Fibroblast of pulmonary artery (primary cell): ENCODE measurements around the gene CDKN1C.

ENCODE experiments used
- DNase-seq: peaks from one replicate; pipeline ENCODE4 v3.0.0-alpha.2; 2010; ENCODE audit warnings: low read depth
- H3K4me3 ChIP-seq: replicated peaks from 2 replicates; pipeline ENCODE4 v1.5.1; 2011; ENCODE audit warnings: low read depth, mild to moderate bottlenecking, control low read depth, low read length, moderate library complexity
- TF ChIP-seq, protein P1 (sequence below): IDR thresholded peaks from 2 replicates; pipeline ENCODE4 v1.5.1; 2011; ENCODE audit warnings: mild to moderate bottlenecking, control low read depth, low read length, inconsistent platforms; ENCODE audit errors: missing control alignments

The CDKN1C gene

DNA sequence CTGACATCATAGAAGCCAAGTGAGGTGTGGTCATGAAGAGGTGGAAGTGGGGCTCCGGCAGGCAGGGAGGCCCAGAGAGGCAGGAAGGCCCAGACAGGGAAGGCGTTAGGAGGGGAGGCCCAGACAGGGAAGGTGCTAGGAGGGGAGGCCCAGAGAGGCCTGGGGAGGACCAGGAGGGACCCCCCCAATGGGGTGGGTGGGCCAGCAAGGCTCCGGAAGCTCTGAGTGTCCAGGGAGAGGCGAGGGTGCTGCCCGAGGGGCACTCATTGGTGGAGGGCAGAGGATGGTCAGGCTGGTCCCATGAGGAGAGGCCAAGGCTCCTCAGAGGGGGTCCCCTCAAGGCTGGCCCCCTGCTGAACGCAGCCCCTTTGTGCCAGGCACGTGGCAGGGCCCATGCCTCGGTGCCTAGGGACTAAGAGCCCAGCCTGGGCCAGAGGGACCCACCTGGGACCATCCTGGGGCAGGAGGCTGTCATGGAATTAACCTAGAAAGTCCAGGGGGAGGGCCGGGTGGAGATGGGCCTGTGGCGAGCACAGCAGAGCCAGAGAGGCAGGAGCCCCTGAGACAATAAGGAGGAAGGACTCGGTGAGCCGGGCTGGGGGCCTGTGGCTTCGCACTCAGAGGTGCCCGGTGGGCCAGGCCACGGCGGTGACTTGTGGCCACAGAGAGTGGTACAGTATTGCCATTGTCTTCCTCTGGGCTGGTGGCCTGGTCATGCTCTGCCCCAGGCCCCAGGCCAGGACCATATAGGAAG is 31.5 kb upstream of the CDKN1C start:
- TF ChIP-seq, protein P1, sequence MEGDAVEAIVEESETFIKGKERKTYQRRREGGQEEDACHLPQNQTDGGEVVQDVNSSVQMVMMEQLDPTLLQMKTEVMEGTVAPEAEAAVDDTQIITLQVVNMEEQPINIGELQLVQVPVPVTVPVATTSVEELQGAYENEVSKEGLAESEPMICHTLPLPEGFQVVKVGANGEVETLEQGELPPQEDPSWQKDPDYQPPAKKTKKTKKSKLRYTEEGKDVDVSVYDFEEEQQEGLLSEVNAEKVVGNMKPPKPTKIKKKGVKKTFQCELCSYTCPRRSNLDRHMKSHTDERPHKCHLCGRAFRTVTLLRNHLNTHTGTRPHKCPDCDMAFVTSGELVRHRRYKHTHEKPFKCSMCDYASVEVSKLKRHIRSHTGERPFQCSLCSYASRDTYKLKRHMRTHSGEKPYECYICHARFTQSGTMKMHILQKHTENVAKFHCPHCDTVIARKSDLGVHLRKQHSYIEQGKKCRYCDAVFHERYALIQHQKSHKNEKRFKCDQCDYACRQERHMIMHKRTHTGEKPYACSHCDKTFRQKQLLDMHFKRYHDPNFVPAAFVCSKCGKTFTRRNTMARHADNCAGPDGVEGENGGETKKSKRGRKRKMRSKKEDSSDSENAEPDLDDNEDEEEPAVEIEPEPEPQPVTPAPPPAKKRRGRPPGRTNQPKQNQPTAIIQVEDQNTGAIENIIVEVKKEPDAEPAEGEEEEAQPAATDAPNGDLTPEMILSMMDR, result no peak
- H3K4me3 ChIP-seq, result no peak overlapping the region
- DNase-seq, result no peak

DNA sequence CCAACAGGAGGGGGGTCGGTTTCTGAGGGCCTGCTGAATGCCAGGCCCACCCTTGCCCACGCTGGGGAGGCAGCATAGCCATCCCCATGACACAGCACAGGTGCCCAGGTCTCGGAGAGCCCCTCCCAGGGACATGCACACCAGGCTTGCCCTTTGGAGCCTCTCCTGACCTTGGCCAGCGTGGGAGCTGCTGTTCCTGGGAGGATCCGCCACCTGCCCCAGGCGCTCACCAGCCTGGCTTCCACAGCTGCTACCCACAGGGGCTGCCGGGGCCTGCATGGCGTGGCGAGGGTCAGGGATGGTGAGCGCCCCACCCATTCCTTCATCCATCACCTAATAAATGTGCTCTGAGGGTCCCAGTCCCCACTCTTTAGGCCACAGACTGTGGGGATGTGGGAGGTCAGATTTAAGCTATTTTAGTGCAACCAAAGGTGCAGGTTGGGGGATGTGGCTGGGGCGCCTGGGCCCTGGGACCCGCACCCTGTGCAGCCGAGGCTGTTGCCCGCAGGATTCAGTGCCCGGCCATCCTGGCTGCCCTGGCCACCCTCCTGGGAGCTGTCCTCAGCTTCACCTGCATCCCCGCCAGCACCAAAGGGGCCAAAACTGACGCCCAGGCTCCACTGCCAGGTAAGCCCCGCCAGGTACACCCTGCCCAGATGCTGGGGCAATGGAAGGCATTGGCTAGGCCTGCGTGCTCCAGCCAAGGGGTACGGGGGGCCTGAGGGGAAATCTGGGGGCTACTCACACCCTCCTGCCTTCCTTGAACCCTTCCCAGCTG is 30.7 kb upstream of the CDKN1C start:
- no peak overlapping the region for H3K4me3 ChIP-seq
- TF ChIP-seq, protein P1, result no peak
- no peak for DNase-seq

DNA sequence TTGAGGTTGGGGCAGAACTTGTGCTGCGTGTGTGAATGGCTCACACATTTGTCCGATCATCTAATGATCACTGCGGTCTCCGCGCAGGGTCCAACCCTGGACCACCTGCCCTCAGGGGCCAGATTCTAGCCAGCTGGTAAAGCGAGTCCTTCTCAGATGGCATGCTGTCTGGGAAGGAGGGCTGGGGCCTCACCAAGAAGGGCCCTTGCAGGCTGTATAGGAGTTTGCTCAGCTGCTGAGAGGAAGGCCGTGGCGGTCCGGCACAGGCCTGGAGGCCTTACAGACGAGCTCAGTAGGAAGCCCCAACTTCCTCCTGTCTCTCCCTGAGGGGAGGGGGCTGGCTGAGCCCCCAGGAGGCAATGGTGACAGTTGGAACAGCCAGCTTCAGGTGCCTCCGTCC is 29.9 kb upstream of the CDKN1C start:
- H3K4me3 ChIP-seq, result no peak overlapping the region
- TF ChIP-seq, protein P1, result no peak
- no peak for DNase-seq

DNA sequence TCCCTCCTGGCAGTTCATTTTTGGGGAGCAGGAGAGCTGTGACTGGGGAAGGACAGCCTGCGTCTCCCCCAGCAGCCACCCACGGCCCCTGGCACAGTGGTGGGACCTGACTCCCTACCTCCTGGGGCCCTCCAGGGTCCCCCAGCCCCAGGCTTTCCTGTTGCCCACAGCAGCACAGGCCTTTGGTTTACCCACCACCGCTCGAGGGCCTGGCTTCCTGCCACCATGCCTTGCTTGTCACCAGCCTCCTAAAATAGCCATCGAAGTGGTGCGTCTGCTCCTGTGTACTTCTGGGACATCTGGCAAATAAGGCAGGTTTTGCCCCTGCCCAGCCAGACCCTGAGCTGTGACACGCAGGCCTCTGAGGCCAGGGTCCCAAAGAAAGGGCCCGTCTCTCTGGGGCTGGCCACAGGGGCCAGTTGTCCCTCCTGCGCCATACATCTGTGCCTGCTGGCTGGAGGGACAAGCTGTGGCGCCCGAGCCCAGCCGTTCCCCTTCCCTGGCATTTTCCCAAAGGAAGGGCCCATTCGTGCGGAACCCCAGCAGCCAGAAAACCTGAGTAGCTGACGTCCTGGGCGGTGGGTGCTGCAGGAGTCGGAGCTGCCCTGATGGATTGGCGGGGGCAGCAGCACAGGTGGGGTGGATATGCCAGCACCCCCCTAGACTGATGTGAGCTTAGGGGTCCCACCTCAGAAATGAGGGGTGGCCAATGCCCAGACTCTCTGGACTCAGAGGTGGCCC is 29.1 kb upstream of the CDKN1C start:
- DNase-seq, result no peak
- no peak overlapping the region for H3K4me3 ChIP-seq
- TF ChIP-seq, protein P1, result no peak

DNA sequence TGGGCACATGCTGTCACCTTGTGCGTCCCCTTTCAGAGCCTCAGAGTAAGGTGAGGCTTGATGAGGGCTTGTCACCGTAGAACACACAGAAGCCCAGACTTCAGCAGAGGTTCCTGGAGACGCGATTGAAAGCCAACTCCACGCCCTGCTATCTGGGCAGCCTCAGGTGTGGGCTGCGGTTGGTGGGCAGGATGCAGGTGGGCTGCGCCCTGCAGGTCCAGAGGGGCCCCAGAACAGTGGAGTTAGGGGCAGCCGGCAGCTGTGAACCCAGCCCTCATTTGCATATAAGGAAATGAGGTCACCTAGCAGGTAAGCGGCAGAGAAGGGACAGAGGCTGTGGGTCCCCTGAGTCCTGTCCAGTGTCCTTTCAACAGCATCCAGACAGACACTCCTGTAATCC is 28.2 kb upstream of the CDKN1C start:
- no peak for DNase-seq
- TF ChIP-seq, protein P1, result no peak
- H3K4me3 ChIP-seq, result no peak overlapping the region

DNA sequence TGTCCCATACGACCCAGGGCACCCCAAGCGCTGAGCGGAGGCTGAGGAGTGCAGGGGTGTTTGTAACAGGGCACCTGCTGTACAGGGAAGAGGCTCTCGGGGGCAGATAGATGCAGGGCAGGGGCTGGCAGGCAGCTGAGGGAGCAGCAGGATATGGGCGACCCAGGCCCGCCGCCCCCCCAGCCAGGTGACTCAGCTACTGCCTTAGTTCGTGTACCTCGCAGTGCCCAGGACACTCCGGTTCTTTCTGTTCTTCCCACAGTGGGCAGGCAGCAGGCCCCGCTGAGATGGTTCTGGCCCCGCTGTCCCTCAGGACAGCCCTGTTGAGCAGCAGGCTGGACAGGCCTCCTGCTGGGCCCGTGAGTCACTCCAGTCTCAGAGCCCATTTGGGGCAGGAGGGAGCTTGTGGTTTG is 27.4 kb upstream of the CDKN1C start:
- TF ChIP-seq, protein P1, result no peak
- no peak overlapping the region for H3K4me3 ChIP-seq
- DNase-seq, result no peak
